ENCODE measurements around the gene GATB.

DNA sequence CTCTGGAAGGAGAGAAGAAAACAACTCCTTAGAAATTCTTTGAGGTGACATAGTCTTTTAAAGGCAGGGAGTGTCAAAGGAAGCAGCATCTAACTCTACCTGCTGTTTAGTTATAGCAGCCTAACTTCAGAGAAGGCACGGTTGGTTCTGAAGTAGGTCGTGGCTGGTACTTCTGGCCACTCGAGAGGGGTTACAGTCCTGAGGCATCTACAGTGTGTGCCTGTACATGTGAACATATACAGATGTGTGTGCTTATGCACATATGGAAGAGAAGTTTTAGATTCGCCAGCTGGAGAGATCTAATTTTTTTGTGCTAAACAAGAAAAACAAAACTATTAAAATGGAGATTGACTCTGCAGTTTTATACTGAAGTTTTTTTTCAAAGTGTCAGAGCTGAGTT is 52.7 kb downstream of the GATB start:
- TF ChIP-seq CTCF (conservative IDR thresholded peaks at IDR 0.05; ENCODE audit: low read depth, low read length) (no peak), EZH2 (IDR thresholded peaks at IDR 0.05; ENCODE audit: low read length, unreplicated experiment) (no peak)
